ENCODE measurements around the gene DIDO1. TPM values are rescaled to one million over a fixed set of nuclear protein-coding genes. Genes with fewer than 3 reads are reported as not detected.

DIDO1 gene
- total and polyA plus RNA-seq, 2 of the 13 experiments (the other 11 are each of a cell fraction or from before 2014, with no cell fraction given) = 75.0 to 75.1 TPM

- TF ChIP-seq SIN3B (IDR thresholded peaks at IDR 0.05; ENCODE audit: low read length) (0 out of 2 replicates have a peak, but pooled peaks have one; percentile 36), PAF1 (CRISPR knock-in tag; IDR thresholded peaks at IDR 0.05) (no peak), NFE2L2 (IDR thresholded peaks at IDR 0.05; ENCODE audit: low read length) (no peak), SYNCRIP (IDR thresholded peaks at IDR 0.05; ENCODE audit: insufficient read depth, low read depth, low read length) (no peak), ATF7-NPFF (CRISPR knock-in tag; IDR thresholded peaks at IDR 0.05; ENCODE audit: low read depth) (peak; percentile 77; the same call in 1 of the 2 replicates), ZNF552 (CRISPR knock-in tag; IDR thresholded peaks at IDR 0.05; ENCODE audit: borderline replicate concordance) (peak; percentile 90), BHLHE40 (IDR thresholded peaks at IDR 0.05; ENCODE audit: low read length) (peak; percentile 45), HNRNPLL (IDR thresholded peaks at IDR 0.05; ENCODE audit: low read depth, low read length, poor library complexity, severe bottlenecking) (peak; percentile 56), MEF2D (CRISPR knock-in tag; IDR thresholded peaks at IDR 0.05) (peak; percentile 90), RARG (CRISPR knock-in tag; IDR thresholded peaks at IDR 0.05; ENCODE audit: low read depth) (peak; percentile 62; the same call in 1 of the 2 replicates), ZNF891 (CRISPR knock-in tag; IDR thresholded peaks at IDR 0.05) (peak; percentile 88; the same call in 1 of the 2 replicates), ZNF749 (CRISPR knock-in tag; IDR thresholded peaks at IDR 0.05; ENCODE audit: borderline replicate concordance) (peak; percentile 57), ZNF761 (CRISPR knock-in tag; conservative IDR thresholded peaks at IDR 0.05) (no peak; the same call in none of the 2 replicates), NFE2L1 (CRISPR knock-in tag; IDR thresholded peaks at IDR 0.05; ENCODE audit: borderline replicate concordance) (peak; percentile 30; the same call in 1 of the 2 replicates), CEBPB (IDR thresholded peaks at IDR 0.05; ENCODE audit: borderline replicate concordance, low read depth, low read length) (no peak), PBX3 (CRISPR knock-in tag; IDR thresholded peaks at IDR 0.05; ENCODE audit: borderline replicate concordance) (peak; percentile 69; the same call in 1 of the 2 replicates), ZNF430 (CRISPR knock-in tag; IDR thresholded peaks at IDR 0.05) (peak; percentile 98), POLR2AphosphoS2 (IDR thresholded peaks at IDR 0.05; ENCODE audit: low read depth, low read length) (peak; percentile 58; the same call in 1 of the 2 replicates), ZZZ3 (CRISPR knock-in tag; IDR thresholded peaks at IDR 0.05; ENCODE audit: borderline replicate concordance) (peak; percentile 89), POLR2A (IDR thresholded peaks at IDR 0.05; ENCODE audit: insufficient read depth in 1 of 2, low read depth in 2 of 2, low read length in 2 of 2) (peak in 1 of 2 experiments; percentile 91; a peak in 2 of 4 replicates), TEAD2 (CRISPR knock-in tag; IDR thresholded peaks at IDR 0.05) (no peak), ZNF589 (CRISPR knock-in tag; conservative IDR thresholded peaks at IDR 0.05) (peak; percentile 45; the same call in 1 of the 2 replicates), KAT7 (CRISPR knock-in tag; IDR thresholded peaks at IDR 0.05; ENCODE audit: borderline replicate concordance) (peak; percentile 41; the same call in 1 of the 2 replicates)
- TF ChIP-seq, protein P1, sequence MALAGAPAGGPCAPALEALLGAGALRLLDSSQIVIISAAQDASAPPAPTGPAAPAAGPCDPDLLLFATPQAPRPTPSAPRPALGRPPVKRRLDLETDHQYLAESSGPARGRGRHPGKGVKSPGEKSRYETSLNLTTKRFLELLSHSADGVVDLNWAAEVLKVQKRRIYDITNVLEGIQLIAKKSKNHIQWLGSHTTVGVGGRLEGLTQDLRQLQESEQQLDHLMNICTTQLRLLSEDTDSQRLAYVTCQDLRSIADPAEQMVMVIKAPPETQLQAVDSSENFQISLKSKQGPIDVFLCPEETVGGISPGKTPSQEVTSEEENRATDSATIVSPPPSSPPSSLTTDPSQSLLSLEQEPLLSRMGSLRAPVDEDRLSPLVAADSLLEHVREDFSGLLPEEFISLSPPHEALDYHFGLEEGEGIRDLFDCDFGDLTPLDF (CRISPR knock-in tag; IDR thresholded peaks at IDR 0.05) = peak; percentile 78; the same call in 1 of the 2 replicates
Measured at GRCh38 chr20:62952373-62952967, 26.2 kb upstream of the DIDO1 start, which contains the start of gene SLC17A9 (continued).

Data from HepG2 (cell line).